ENCODE measurements around the gene WDR90. TPM values are rescaled to one million over a fixed set of nuclear protein-coding genes. Genes with fewer than 3 reads are reported as not detected.

The WDR90 gene
- total and polyA plus RNA-seq, 2 of the 13 experiments (the other 11 are each of a cell fraction or from before 2014, with no cell fraction given) = 14.9 to 28.9 TPM

DNA sequence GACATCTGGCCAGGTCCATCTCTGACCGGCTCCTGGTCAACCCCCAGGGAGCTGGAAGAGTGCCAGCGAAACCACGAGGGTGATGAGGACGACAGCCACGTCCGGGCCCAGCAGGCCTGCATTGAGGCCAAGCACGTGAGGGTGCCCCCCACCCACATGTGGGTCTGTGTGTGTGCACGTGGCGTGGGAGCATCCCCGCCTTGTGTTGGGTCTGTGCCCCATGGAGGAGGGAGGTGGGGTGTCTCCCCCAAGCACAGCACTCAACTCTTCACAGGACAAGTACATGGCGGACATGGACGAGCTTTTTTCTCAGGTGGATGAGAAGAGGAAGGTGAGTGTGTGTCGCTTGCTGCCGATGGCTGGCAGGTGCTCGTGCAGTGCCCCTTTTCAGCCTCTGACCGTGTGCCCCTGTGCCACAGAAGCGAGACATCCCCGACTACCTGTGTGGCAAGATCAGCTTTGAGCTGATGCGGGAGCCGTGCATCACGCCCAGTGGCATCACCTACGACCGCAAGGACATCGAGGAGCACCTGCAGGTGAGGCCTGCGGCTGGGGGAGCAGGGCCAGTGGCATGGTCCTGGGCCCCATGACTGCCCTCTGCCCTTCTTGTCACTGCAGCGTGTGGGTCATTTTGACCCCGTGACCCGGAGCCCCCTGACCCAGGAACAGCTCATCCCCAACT is 32.7 kb downstream of the WDR90 start (continued):
- TF ChIP-seq ISL2 (CRISPR knock-in tag; IDR thresholded peaks at IDR 0.05) = no peak
- TF ChIP-seq, protein P1, sequence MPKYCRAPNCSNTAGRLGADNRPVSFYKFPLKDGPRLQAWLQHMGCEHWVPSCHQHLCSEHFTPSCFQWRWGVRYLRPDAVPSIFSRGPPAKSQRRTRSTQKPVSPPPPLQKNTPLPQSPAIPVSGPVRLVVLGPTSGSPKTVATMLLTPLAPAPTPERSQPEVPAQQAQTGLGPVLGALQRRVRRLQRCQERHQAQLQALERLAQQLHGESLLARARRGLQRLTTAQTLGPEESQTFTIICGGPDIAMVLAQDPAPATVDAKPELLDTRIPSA (CRISPR knock-in tag; IDR thresholded peaks at IDR 0.05; ENCODE audit: borderline replicate concordance) = no peak
- TF ChIP-seq ZNF143 (CRISPR knock-in tag; IDR thresholded peaks at IDR 0.05) = no peak
- no peak for TF ChIP-seq ZNF225 (CRISPR knock-in tag; IDR thresholded peaks at IDR 0.05)
- TF ChIP-seq NR2F2 (IDR thresholded peaks at IDR 0.05; ENCODE audit: borderline replicate concordance, low read depth) = no peak
- peak; percentile 44; the same call in 1 of the 2 replicates for TF ChIP-seq RBFOX2 (IDR thresholded peaks at IDR 0.05; ENCODE audit: low read depth, low read length)

DNA sequence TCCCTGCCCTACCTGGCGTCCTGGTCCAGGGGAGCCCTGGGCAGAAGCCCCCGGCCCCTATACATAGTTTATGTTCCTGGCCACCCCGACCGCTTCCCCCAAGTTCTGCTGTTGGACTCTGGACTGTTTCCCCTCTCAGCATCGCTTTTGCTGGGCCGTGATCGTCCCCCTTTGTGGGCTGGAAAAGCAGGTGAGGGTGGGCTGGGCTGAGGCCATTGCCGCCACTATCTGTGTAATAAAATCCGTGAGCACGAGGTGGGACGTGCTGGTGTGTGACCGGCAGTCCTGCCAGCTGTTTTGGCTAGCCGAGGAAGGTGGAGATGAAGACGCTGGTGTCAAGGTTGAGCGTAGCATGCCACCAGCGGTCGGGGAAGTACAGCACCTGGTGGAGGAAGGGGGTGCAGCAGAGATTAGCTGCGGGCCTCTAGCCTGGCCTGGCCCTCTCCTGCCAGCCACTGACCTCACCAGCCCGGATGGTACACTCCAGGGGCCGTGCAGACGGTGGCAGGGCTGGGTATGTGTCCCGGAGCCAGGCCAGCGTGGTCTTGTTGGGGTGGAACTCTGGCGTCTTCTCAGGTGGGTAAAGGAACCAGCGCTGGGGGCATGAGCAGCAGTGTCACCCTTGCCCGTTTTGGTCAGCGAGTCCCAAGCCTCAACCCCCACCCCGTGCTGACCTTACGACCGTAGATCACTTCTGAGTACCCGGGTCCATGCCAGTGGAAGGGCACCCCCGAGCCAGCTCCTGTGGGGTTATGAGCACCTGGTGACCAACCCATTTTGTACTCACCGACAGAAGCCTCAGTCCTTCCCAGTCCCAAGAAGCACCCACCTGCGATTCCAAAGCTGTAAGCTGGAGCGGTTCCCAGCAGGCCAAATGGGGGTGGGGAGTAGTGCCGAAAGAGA is 33.6 kb downstream of the WDR90 start:
- in situ Hi-C loops (cut with HindIII; ENCODE audit: extremely low pct_ligation_motif_present, low pct_unique_long_range_greater_than_20kb) = no loop called here
- H2AFZ ChIP-seq (ENCODE audit: low read length) = no peak overlapping the region
- peaks cover 27% of the 10 kb centered on the region for H3K4me1 ChIP-seq (ENCODE audit: insufficient read depth, low read length)
- intact Hi-C loops (cut with micrococcal nuclease; ENCODE audit: unreplicated experiment) = no loop called here
- H3K4me2 ChIP-seq (ENCODE audit: low read depth, low read length) = no peak overlapping the region
- no TSS peak for BruUV-seq (replicated peaks)
- no peaks in the 10 kb centered on the region for H3K9me3 ChIP-seq (ENCODE audit: low read length)
- ChIA-PET CTCF (ENCODE audit: low intra/inter-chr PET ratio, low total read pairs) (no interaction called here), POLR2A (no interaction called here)
- H3K27ac ChIP-seq (ENCODE audit: extremely low read length, insufficient read depth, low read length) = no peak overlapping the region
- no peak overlapping the region for H3K9ac ChIP-seq (ENCODE audit: insufficient read depth, low read depth, low read length)
- no peaks in the 10 kb centered on the region; a peak in 1 of 5 replicates for H3K27me3 ChIP-seq (ENCODE audit: control insufficient read depth in 1 of 2, insufficient read depth in 2 of 2, low read length in 2 of 2)
- H3K4me3 ChIP-seq (replicated peaks in 1 of 3; ENCODE audit: insufficient read depth in 1 of 3, low read depth in 2 of 3, low read length in 3 of 3) = no peak overlapping the region
- FAIRE-seq (no peak), ATAC-seq (no peak), DNase-seq (ENCODE audit: low spot score) (no peak)
- H3K79me2 ChIP-seq (ENCODE audit: insufficient read depth, low read length) = peaks cover 16% of the 10 kb centered on the region
- WGBS (ENCODE audit: low lambda C conversion rate) = 98% methylated on average over 18 of the region's 36 CpGs
- H3K36me3 ChIP-seq (replicated peaks in 1 of 2; ENCODE audit: control insufficient read depth in 1 of 2, insufficient read depth in 2 of 2, low read length in 2 of 2) = peaks cover 11 to 20% of the 10 kb centered on the region in 2 experiments; a peak in 4 of 5 replicates
- TF ChIP-seq POLR2A (IDR thresholded peaks at IDR 0.05; ENCODE audit: insufficient read depth in 1 of 2, low read depth in 2 of 2, low read length in 2 of 2) (peak in 1 of 2 experiments; percentile 28; a peak in 1 of 4 replicates), POLR2G (IDR thresholded peaks at IDR 0.05; ENCODE audit: low read depth, low read length) (peak; percentile 15; the same call in 1 of the 2 replicates), RAD21 (CRISPR knock-in tag; IDR thresholded peaks at IDR 0.05) (no peak), PHF5A (CRISPR knock-in tag; IDR thresholded peaks at IDR 0.05; ENCODE audit: low read depth, unreplicated experiment) (no peak), HHEX (CRISPR knock-in tag; IDR thresholded peaks at IDR 0.05) (no peak), HNRNPK (IDR thresholded peaks at IDR 0.05; ENCODE audit: low read depth, low read length, poor library complexity, severe bottlenecking) (no peak), ZBTB38 (CRISPR knock-in tag; IDR thresholded peaks at IDR 0.05) (no peak), KLF15 (CRISPR knock-in tag; IDR thresholded peaks at IDR 0.05; ENCODE audit: borderline replicate concordance) (no peak), ZSCAN12 (CRISPR knock-in tag; IDR thresholded peaks at IDR 0.05) (no peak), AGO2 (optimal IDR thresholded peaks at IDR 0.05; ENCODE audit: low read depth, low read length) (peak; percentile 7), ZNF670 (CRISPR knock-in tag; IDR thresholded peaks at IDR 0.05; ENCODE audit: borderline replicate concordance) (no peak)
- TF ChIP-seq, protein P2, sequence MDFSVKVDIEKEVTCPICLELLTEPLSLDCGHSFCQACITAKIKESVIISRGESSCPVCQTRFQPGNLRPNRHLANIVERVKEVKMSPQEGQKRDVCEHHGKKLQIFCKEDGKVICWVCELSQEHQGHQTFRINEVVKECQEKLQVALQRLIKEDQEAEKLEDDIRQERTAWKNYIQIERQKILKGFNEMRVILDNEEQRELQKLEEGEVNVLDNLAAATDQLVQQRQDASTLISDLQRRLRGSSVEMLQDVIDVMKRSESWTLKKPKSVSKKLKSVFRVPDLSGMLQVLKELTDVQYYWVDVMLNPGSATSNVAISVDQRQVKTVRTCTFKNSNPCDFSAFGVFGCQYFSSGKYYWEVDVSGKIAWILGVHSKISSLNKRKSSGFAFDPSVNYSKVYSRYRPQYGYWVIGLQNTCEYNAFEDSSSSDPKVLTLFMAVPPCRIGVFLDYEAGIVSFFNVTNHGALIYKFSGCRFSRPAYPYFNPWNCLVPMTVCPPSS (IDR thresholded peaks at IDR 0.05) = no peak
- TF ChIP-seq, protein P3, sequence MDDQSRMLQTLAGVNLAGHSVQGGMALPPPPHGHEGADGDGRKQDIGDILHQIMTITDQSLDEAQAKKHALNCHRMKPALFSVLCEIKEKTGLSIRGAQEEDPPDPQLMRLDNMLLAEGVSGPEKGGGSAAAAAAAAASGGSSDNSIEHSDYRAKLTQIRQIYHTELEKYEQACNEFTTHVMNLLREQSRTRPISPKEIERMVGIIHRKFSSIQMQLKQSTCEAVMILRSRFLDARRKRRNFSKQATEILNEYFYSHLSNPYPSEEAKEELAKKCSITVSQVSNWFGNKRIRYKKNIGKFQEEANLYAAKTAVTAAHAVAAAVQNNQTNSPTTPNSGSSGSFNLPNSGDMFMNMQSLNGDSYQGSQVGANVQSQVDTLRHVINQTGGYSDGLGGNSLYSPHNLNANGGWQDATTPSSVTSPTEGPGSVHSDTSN (CRISPR knock-in tag; IDR thresholded peaks at IDR 0.05; ENCODE audit: borderline replicate concordance) = no peak
- 0 out of 2 replicates have a peak, but pooled peaks cover 3% of the 10 kb centered on the region for H4K20me1 ChIP-seq (ENCODE audit: insufficient read depth, low read length)
